NCI-H2196 (cell line): ENCODE measurements around the gene NCOA6.
"Not testable (repeated sequence)": the region's sequence is repeated elsewhere in the genome, so short reads cannot be mapped to it uniquely, and the experiment has no call there.

Source experiments
- DNase-seq: peaks from one replicate; lab custom pipeline; 2025; ENCODE audit not compliant: unreplicated experiment; lab: John Stamatoyannopoulos, UW

The NCOA6 gene

GRCh38 chr20:34829191-34829590, 3.7 kb upstream of the NCOA6 start:
- DNase-seq, result no peak

DNA sequence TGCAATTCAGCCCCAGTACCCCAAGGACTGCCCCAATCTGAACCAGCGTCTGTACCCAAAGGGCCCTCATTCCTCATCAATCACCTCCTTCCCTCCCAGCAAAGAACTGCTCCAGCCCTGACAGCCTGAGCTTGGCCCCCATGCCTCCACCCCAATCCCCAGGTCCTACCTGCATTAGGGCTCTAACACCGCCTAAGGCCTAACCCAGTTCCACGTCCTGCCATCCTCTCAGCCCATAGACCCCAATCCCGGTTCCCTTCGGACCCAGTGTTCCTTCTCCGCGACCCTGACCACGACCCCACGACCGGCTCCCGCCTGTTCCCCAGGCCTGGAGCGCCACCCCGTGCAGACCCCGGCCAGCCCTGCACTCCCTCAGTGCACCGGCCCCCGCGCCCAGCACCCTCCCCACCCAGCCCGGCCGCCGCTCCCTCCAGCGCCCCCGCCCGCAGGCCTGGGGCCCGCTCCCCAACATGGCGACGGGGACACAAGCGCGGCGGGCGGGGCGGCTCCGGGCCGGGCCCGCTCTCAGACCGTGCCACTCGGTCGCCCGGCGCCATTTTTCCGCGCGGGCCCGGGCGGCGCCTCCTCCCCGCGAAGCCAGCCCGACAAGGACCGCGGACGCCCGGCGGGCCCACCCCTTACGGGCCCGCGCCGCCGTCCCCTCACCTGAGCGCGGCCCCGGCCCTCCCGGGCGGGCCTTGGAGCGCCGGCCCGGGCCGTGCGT, 483 bp downstream of the NCOA6 start:
- peak; percentile 29 for DNase-seq

GRCh38 chr20:34824452-34824805, 1.0 kb downstream of the NCOA6 start:
- peak; percentile 72 for DNase-seq

DNA sequence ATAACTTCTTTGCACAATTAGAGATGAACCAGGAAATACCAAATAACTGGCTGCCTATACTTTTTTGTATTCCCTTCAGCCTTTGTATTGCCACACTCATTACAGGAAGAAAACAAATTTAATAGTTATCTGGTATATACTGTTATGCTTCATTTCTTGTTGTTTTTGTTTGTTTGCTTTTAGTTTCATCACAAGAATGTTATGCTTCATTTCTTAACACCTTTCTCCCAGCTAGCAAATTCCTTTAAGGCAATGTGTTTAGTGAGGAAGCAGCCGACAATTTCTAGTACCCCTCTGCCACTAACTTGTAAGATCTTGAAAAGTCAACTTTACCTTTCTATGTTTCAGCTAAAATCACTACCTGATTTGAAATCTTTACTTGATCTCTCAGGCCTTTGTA, 1.4 kb downstream of the NCOA6 start:
- DNase-seq, result no peak

- DNase-seq, result no peak
These were observed 4.5 kb downstream of the NCOA6 start for GRCh38 chr20:34820805-34821578.

DNA sequence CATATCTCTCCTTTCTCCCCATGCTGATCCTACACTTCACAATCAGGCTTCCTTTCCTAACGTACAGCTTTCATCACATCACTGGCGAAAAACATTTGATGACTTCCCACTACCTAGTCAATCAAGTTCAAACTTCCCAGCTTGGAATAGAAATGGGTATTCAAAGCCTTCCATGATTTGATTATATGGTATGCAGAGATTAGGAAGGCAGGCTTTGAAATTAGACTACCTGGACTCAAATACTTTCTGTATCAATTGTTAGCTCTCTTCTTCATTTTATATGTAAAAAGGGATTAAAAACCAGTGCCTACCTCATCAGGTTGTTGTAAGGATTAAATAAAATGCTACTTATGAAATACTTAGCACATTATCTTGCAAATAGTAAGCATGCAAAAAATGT, 7.7 kb downstream of the NCOA6 start:
- DNase-seq, result no peak

DNA sequence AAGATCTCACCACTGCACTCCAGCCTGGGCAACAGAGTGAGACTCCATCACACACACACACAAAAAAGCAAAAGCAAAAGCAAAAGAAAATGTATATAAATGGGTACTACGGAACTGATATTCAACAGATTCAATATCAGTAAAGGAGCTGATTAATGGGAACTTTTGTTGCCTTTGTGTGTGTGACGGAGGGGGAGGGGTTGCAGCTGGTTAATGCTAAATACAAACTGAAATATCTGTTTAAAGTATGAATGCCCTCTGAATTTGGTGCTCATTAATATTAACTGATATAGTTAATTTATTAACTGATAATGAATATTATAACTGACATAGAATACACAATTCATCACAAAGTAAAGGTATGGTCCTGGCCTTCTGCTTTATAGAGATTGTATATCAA, 8.4 kb downstream of the NCOA6 start:
- DNase-seq, result no peak

GRCh38 chr20:34815636-34816035, 9.8 kb downstream of the NCOA6 start:
- no peak for DNase-seq

DNA sequence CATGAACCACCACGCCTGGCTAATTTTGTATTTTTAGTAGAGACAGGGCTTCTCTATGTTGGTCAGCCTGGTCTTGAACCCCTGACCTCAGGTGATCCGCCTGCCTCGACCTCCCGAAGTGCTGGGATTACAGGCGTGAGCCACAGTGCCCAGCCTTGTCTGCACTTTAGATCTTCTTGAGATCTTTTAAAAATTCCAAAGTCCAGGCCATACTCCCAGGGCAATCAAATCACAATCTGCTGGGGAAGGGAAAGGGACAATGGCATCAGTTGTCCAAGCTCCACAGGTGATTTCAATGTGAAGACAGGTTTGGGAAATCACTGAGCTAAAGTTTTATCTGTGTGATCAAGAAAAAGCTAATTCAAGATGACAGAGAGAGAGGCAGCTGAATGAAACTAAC, 16.9 kb downstream of the NCOA6 start:
- DNase-seq, result no peak

DNA sequence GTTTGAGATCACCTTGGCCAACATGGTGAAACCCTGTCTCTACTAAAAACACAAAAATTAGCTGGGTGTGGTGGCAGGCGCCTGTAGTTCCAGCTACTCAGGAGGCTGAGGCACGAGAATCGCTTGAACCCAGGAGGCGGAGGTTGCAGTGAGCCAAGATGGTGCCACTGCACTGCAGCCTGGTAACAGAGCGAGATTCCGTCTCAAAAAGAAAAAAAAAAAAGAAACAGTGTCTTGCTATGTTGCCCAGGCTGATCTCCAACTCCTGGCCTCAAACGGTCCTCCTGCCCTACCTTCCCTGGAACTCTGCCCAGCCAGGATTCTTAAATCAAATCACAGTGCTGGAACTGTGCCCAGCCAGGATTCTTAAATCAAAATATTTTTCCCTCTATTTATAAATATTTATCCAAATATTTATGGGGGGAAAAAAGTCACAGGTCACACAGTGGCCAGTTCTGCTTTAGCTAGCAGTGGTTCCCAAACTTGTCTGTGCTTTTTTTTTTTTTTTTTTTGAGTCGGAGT, 17.4 kb downstream of the NCOA6 start:
- DNase-seq, result peak; percentile 16

- DNase-seq, result no peak
These were observed 19.2 kb downstream of the NCOA6 start for GRCh38 chr20:34806255-34806654.

DNA sequence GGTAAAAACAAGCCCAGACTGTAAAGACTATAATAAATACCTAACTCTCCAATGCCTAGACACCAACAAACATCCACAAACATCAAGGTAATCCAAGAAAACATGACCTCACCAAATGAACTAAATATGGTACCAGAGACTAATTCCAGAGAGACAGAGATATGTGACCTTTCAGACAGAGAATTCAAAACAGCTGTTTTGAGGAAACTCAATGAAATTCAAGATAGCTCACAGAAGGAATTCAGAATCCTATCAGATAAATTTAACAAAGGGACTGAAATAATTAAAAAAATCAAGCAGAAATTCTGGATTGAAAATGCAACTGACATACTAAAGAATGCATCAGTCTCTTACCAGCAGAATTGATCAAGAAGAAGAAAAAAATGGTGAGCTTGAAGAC, 26.6 kb downstream of the NCOA6 start:
- no peak for DNase-seq

DNA sequence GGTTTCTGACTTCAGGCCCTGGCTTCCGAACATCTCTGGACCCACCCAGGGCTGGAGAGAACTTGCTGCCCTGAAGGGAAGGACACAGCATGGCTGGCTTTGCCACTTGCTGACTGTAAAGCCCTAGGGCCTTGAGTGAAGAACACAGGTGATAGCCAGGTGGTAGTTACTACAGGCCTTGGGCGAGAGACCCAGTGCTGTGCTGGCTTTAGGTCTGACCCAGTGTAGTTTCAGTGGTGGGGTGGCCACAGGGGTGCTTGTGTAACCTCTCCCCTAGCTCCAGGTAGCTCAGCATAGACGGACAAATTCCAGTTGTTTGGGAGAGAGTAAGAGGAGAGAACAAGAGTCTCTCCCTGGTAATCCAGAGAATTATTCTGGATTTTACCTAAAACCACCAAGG, 27.1 kb downstream of the NCOA6 start:
- DNase-seq, result no peak

DNA sequence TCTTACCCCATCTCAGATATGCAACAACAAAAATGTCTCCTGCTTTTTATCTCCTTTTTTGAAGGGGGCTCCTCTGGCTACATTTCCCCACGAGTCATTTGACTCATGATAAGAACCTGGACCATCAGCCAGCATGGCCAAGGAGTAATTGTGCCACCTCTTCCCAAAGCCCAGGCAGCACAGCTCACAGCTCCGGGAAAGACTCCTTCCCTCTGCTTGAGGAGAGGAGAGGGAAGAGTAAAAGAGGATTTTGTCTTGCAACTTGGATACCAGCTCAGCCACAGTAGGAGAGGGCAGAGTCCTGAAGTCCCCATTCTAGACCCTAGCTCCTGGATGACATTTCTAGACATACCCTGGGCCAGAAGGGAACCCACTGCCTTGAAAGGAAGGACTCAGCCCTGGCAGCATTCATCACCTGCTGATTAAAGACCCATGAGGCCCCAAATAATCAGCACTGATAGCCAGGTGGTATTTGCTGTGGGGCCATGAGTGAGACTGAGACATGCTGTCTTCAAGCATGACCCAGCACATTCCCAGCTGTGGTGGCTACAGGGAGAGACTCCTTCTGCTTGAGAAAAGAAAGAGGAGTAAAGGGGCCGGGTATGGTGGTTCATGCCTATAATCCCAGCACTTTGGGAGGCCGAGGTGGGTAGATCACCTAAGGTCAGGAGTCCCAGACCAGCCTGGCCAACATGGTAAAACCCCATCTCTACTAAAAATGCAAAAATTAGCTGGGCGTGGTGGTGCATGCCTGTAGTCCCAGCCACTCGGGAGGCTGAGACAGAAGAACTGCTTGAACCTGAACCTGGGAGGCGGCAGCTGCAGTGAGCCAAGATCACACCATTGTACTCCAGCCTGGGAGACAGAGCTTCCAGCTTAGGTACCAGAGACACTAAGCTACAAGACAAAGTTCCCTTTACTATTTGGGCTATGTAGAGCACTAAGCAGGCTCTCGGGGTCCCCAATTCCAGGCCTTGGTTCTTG, 28.1 kb downstream of the NCOA6 start:
- DNase-seq, result no peak

DNA sequence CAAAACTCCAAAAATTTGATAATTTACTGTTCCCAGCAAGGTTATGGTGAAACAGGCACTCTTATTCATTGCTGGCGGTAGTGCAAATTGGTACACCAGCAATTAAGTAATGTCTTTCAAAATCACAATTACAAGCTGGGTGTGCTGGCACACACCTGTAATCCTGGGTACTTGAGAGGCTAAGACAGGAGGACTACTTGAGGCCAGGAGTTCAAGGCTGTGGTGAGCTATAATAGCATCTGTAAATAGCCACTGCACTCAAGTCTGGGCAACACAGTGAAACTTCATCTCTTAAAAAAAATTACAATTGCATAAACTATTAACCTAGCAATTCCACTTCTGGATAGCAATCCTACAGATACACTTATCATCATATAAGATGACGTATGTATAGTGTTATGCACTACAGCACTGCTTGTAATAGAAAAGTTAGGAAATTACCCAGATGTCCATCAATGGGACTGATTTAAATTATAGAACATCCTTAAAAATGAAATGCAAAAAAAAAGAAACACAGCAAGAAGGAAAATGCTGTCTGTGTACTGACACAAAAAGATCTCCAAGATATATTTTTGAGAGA, 31.4 kb downstream of the NCOA6 start:
- DNase-seq, result no peak

DNA sequence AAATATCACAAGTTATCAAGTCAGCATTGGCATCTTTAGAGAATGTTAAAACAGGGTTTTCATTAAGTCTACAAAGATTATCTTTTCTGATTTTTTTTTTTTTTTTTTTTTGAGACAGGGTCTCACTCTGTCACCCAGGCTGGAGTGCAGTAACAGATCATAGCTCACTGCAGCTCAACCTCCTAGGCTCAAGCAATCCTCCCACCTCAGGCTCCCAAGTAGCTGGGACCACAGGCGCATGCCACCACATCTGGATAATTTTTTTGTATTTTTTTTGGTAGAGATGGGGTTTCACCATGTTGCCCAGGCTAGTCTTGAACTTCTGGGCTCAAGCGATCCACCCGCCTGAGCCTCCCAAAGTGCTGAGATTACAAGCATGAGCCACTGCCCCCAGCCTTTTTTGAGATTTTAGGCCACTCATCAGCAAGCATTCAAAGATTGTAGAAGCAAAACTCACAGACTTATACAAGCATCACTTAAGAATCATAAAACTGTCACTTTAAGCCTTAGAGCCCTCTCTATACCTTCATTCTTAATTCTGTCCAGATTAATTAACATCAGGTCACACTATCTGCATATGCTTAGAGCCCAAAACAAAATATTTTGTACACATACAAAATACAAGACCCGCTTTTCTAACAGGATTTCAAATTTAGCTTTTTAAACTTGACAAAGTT, 32.6 kb downstream of the NCOA6 start:
- DNase-seq, result no peak

DNA sequence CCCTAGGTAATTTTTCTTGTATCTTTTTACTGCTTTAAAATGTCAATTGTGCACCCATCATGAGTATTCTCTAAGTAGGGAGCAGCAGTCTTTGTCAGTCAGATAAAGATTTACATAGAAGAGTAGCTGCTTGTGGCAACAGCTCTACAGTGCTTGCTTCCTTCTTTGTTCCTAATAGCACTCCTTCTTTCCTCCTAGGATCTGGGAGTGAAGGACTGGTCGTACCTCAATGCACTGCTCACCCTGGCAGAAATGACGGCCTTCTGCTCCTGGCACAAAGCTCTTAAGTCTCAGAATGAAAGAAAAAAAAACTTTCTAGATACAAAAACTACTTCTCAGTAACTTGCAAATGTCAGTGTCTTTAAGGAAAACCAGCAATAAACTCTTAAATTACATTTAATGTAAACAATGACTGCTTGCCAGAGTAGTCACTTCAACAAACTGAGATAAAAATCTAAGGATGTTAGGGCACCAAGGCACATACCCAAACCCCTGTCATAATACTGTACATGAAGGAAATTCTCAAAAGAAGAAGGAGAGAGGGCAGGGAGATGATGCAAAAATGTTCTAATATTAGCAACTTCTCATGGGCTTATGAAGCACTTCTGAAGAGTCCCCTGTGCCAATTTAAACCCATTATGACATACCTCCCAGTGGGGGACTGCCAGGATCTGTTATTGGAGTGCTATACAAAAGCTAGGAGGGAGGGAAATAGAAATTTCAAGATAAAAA, 34.0 kb downstream of the NCOA6 start:
- peak; percentile 17 for DNase-seq

DNA sequence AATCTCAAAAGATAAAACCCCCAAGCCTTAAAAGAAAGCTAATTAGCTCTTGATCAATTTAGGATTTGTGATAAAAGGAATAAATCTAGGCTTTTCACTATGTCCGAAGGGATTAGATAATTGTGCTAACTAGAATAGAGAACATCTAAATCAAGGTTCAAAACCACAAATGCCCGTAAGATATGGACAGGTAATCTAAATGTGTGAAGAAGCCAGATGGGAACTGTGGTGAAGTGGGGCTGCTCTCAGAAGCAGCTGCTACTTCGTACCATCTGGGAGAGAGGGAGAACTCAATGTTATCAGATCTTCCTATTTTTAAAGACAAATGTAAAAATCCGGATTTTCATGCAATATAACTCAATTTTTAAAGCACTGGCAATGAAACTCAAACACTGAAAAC, 44.2 kb downstream of the NCOA6 start:
- no peak for DNase-seq

DNA sequence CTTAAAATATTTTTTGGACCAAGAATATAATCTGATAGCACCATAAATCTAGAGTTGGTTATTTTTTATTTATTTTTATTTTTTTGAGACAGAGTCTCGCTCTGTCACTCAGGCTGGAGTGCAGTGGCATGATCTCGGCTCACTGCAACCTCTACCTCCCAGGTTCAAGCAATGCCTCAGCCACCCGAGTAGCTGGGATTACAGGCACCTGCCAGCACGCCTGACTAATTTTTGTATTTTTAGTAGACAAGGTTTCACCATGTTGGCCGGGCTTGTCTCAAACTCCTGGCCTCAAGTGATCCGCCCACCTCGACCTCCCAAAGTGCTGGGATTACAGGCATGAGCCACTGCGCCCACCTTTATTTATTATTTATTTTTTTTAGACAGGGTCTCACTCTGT, 45.2 kb downstream of the NCOA6 start:
- DNase-seq, result not testable (repeated sequence)

DNA sequence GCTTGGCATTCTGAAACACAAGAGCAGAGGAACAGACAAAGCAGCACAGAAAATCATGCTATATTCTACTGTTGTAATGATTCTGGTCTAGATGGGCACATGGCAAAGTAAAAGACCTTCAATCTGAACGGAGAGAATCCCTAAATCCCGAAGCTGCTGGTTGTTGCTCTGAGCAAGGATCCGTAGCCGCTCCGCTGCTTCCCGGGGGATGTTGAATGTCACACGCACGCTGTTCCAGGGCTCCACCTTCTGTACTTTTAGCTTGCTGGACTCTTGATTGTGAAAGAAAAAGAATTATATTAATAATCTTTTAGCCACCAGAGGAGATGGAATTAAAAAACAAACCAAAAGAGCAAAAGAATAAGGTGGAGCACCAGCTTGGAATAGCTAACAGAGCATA, 49.3 kb downstream of the NCOA6 start:
- no peak for DNase-seq
